HG03159 (cell line): ENCODE results near the gene PAQR5.

Experiments used
- ATAC-seq: cut with Tn5 transposase; IDR thresholded peaks from one replicate; pipeline ENCODE4 v1.9.1; 2021; ENCODE audit warnings: mild to moderate bottlenecking, moderate library complexity; ENCODE audit not compliant: unreplicated experiment

The PAQR5 gene

DNA sequence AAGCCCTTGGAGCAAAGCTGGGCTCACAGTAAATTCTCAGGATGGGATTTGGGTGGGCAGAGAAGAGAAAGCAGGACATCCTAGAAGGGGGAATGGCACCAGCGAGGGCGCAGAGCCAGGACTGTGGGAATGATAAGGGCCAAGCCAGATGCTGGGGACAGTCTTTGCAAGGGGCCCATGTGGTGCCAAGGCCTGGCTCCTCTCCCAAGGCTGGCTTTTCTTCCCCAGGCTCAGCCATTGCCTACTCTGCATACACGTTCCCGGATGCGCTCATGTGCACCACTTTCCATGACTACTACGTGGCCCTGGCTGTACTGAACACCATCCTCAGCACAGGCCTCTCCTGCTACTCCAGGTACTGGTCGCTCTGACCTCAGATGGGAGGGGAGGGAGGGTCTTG, 90.7 kb downstream of the PAQR5 start:
- ATAC-seq, result no peak

DNA sequence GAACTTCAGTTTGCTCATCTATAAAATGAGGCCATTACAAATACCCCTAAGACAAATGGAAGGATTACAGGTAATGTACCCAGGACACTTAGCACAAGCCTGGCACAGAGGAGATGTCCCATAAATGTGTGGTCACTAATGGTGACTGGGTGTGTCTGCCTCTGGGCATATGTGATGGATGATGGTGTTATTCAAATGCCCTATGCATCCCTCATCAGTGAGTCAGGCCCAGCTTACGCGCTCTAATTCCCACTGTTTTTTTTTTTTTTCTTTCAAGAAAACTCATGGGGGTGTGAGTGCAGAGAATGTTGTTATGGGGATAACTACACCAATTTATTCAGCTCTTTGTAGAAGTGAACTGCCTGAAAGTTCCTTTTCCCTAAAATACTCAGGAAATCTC, 91.9 kb downstream of the PAQR5 start:
- no peak for ATAC-seq

DNA sequence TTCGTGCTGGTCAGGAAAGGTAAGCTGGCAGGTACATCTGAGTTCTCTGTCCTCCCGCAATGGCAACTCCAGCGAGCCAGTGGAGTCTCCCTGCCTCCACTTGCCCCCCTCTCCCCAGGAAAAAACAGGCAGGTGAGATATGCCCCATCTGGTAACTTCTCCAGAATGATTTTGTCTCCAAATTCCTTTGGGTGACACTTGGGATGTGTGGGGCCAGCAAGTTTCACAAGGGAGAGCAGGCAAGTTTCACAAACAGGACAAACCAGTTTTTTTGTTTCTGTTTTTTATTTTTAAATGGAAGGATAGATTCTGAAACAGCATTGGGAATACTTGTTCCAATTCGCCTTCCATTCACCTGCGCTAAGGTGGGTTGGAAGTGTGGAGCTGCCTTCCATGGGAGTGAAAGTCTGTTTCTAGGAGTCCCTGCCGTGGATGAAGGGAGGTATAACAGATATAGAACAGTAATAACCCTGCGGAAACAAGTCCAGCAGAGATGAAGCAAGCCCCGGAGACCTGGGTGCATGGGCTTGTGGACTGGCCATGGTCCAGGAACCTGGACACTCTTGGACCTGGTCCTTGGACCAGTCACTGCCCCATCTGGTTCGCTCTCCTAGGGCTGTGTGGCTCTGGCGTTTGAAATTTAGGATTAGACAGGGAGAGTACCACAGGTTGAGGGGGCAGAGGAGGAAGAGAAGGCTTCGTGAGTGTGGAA, 92.5 kb downstream of the PAQR5 start:
- ATAC-seq, result no peak

DNA sequence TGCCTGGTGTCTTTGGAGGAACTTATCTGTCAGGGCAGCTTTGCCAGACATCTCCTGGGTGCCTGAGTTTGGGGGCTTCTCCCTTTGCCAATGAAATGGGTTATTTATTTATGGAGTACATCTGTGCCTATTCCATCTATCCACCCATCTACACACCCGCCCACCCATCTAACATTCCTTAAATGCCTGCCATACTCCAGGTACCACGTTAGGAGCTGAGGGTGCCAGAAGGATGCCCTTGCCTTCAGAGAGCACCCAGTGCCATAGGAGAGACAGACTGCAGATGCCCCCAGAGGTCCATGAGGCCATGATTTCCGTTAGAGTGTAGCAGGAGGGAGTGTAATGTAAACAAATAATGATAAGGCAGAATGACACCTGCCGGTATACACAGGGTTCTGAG, 93.6 kb downstream of the PAQR5 start:
- no peak for ATAC-seq

DNA sequence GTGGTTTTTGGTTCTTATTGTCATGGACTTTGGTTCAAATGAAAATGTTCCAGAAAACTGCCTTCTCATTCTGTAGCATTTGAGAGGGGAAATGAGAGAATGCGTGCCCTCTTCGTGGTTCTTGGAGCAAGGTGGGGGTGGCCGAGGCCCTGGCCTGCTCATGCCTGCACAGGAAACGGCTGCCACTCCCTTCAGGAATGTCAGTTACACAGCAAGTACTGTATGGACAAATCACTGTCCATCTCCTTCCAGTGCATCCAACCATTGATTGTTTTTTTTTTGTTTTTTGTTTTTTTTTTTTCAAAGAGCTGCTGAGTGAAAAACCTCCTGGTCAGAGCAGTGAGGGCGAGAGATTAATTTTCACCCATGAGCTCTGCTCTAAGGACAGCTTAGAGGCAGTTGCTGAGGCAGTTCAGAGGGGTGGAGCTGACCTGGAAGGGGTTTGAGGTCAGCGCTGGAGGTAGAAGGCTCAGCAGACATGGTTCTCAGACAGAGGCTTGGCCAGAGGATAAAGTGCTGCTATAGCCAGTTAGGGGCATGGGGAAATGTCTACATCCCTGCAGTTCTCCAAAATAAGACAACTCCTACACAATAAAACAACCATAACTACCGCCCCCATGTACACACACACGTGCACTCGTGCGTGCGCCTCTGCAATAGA, 95.2 kb downstream of the PAQR5 start:
- ATAC-seq, result no peak

DNA sequence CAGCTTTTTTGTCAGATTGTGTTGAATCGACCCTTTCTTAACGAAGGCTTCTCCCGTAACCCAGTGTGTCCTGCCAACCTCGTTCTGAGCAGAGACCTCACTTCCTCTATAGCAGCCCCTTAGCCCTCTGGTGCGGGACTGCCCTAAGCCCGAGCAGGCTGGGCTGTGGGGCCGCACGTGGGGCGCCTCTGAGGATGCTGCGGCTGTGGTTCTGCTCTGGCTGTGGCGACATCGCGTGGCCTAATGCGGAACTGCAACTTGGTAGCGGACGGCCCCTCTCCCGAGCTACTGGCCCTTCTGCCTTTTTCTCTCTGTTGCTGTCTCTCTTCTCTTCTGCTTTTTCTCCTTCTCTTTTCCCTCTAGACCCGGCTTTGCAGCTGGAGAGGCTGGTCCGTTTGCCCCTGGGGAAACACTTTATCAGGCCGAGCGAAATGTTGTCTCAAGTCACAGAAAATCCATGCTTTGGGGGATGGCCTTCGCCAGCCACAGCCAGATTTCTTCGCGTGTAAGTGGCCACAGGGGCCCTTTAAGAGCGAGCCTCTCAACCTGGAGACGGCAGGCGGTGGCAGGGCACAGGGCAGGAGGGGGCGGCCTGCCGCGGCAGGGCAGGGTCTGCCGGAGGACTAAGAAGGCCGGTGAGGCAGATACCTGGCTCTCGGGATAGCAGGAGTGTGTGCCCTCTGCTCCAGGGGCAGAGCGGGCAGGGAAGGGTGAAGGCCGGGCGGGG, 96.0 kb downstream of the PAQR5 start:
- peak; percentile 72 for ATAC-seq

DNA sequence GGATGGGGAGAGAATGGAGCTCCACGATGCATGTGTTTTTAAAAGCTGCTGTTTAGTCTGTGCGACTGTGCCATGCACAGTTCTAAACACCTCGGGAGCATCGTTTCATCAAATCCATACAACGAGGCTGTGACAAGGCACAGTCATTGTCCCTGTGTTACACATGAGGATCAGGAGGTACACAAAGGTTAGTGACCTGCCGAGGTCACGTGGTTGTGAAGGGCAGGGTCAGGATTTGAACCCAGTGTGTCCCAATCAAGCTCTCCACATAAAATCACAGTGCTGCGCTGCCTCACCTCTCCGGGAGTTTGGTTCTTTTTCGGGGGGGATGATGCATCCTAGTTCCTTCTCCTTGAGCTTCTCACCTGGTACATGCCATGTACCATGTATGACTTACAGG, 96.7 kb downstream of the PAQR5 start:
- no peak for ATAC-seq

DNA sequence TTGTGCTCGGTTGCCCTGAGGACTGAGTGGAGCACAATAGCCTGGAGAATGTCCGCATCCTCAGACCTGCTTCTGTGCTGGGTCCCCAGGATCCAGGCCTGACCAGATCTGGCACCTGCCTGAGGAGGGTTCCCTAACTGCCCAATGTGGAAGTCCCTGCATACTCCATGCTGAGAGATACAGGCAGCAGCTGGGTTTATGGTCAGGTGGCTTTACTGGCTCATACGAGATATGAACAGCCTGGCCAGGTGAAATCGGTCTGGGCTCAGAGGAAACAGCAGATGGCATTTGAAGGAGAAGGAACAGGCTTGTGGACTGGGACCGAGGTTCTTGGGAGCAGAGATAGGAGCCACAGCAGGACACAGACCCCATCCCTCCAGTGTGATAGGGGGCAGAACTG, 97.3 kb downstream of the PAQR5 start:
- no peak for ATAC-seq

DNA sequence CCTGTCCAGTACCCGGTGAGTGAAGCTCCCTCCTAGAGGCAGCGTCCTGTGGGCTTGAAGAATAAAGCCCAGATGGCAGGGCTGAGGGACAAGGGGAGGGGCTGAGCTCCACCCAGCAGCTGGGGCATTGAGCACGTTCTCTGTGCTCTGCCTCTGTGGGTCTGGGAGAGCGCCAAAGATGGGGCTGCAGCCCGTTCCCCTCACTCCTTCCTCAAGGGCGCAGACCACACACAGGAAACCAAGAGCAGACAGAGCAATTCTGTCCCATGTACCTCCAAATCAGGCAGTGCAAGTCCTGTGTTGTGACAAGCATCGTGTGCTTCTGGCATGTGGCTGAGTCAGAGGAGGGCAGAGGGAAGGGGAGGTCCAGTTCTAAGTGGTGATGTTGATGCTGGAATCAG, 99.8 kb downstream of the PAQR5 start:
- ATAC-seq, result no peak

DNA sequence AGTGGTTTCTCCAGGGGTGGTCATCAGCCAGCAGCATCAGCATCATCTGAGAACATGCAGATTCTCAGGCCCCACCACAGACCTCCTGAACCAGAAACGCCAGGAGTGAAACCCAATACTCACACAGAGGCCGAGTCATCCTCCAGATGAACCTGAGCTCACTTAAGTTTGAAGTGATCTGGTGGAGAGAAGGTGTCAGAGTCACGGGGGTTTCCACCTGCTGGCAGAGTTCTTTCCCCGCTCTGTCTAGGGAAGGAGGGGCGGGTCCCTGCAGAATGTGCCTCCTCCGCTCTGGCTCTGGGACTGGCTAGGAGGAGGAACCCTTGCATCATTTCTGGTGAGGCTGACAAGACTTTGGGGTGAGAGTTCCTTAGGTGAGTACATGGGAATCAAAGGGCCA, 102.1 kb downstream of the PAQR5 start:
- no peak for ATAC-seq

DNA sequence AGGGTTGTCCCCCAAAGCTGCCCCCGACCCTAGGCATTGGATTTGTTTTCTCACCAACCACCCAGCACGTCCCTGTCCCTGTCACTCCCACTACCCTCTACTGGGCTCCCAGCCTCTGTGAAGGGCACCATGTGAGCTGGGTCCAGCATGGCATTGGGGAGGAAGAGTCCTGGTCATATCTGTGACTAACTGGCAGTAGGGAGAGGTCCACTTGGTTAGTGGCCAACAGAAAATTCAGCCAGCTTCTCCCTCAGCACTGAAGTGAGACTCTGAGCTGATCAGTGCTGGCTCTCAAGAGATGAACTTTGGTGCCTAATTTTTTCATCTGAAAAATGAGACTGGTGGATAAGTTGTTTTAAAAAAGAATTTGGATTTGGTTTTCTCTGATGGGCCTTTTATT, 104.1 kb downstream of the PAQR5 start:
- ATAC-seq, result no peak

DNA sequence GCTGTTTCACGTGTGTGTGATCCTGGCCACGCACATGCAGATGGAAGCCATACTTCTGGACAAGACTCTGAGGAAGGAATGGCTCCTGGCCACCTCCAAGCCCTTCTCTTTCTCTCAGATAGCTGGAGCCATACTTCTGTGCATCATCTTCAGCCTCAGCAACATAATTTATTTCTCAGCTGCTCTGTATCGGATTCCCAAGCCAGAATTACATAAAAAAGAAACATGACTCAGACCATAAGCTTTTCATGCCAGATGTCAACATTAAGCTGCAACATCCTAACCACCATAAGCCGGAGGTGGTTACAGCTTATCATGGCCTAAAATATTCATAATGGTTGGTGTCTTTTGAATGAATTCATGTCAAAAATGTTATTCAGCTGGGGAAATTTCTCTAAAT, 104.9 kb downstream of the PAQR5 start:
- ATAC-seq, result no peak

DNA sequence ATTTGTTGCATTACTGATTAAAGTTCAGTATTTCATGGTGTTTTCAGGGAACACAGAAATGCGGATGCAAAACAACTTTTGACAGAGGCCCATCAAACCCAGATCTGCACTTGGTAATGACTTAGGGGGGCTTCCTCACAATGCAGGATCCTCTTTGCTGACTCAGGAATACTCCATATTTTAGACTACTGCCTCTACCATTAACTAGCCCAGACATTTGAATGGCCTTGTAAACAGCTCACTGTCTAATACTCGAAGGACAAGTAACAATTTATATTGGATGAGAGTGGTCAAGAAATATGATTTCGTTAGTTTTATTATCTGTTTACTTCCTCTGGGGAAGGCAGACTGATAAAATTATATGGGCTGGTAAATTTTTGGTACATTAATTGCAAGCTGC, 106.4 kb downstream of the PAQR5 start:
- ATAC-seq, result no peak

DNA sequence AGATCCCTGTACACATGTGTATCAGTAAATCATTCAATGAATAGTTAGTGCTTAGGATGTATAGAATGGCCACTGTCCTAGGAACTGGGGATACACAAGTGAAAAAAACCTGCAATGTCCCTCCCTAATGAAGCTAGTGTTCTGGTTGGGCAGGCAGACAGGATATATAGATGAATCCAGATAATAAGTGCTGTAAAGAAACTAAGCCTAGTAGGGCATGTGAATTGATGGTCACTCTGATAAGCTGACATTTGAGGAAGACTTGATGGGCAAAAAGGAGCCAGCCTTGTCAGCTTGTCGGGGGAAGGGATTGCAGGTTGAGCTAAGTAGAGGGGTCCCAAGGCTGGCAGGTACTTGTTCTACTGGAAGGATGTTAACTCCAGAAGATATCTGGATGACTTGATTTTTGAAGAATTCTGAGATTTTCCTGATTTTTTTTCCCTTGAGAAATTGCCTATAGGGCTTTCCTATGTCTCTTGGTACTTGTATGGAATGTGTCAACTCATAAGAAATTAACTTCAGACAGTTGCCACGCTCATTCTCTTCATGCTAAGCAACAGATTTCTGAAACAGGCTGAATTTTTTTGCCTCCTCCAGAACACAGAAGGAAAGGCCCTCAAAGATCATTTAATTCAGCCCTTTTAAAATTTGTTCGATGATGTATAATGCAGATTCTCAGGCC, 109.1 kb downstream of the PAQR5 start:
- no peak for ATAC-seq

DNA sequence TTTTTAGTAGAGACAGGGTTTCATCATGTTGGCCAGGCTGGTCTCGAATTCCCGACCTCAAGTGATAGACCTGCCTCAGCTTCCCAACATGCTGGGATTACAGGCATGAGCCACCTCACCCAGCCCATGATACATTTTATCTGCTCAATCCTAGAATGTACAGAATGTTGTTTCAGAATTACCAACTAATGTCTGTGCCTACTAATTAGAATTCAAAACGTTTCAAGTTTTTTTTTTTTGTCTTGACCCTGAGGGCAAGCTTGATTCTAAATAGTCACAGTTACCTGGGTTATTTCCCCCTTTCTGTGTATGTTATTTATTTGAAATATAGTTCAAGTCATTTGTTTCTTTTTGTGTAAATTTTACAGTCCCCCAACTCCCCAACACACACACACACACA, 110.1 kb downstream of the PAQR5 start:
- no peak for ATAC-seq

DNA sequence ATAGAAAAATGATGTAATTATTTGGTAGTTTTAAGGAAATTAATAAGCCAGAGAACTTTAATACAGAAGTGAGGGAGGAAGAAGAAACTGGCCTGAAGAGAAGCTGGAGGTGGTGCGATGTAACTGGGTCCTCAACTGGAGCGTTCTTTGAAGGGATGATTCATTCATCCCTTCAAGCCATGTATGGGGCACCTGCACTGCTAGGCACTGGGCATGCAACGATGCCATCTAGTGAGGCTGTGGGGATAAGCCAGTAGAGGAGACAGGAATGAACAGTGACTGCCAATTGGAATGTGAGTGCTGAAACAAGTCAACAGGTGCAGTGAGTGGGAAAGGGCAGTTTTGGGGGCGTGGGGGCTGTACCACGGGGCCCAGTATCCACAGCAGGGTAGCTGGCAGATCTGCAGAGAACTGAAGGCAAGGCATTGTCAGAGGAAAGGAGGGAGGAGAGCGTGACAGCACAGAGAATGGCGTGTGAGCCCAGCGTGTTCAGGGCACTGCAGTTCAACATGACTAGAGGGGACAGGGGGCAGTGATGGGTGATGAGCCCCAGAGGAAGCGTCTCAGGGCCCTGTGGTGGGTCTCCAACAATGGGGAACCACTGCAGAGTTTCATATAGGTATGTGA, 111.6 kb downstream of the PAQR5 start:
- no peak for ATAC-seq

DNA sequence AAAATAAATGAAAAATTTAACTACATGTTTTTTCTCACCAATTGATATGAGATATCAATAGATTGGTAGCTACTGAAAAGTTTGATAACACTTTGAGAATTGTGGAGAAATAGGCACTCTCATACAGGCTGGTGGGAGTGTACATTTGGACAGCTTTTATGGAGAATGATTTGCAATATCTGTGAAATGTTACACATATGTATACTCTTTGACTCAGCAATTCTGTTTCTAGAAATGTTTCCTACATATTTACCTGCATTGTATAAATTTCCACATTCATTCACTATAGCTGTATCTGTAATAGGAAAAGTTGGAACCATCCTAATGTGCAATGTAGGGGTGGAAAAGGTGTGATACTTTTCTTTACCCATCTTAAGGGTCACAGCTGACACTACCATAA, 113.6 kb downstream of the PAQR5 start:
- ATAC-seq, result no peak

DNA sequence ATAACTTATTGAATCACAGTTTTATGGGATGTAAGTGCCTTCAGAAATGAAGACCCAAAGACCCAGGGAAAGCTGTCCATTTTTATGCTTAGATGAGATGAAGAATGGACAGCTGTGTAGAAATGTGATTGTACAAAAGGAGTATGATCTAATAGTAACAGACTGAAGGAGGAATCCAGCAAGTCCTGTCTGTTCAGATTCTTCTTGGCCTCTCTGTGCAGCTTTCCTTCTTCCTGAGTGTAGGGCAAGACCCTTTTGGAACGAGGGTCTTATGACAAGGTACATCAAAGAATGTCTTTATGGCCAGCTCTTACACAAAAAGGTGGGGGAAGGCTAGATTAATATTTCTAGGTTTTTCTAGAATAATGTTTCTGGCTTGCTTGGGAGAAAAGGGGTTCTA, 114.0 kb downstream of the PAQR5 start:
- ATAC-seq, result no peak

DNA sequence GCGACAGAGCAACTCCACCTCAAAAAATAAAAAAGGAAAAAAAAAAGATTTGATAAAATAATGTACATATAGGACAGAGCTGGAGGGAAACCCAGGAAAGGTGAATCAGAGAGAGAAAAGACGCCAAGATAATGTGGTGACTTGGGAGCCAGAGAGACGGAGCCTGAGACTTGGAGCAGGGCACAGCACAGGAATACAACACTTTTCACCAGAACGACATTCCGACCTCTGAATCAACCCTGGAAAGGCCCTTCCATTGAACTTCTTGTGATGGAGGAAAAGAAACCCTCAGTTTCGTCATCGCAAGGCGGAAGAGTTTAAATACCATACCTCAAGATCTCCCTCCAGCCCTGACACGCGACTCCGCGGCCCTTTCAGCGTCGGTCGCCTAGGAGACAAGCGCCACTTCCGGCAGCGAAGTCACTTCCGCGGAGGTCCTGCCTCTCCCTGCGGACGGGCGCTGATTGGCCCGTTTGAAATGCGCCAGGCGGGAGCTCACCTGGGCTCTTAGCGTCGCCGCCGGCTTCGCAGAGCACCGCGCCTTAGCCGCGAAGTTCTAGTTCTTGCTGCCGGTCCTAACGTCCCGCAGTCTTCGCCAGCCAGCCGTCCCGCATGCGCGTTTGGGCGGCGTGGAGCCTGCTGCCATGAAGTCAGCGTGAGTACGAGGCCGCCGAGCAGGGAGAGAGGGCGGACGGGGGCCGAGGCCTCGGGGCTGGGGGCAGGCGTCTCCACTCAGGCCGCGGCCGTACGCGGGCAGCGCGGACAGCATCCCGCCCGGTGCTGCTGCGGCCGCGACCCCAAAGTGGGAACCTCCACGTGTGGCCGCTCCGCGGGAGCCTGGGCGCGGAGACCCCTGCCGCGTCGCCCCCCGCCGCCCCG, 115.3 kb downstream of the PAQR5 start, which contains the start of gene KIF23:
KIF23 (plus strand) TSS at position 528 of the 879 bp plus-strand sequence; CDS start at position 645, 117 bp downstream.
- peak; percentile 92 for ATAC-seq

DNA sequence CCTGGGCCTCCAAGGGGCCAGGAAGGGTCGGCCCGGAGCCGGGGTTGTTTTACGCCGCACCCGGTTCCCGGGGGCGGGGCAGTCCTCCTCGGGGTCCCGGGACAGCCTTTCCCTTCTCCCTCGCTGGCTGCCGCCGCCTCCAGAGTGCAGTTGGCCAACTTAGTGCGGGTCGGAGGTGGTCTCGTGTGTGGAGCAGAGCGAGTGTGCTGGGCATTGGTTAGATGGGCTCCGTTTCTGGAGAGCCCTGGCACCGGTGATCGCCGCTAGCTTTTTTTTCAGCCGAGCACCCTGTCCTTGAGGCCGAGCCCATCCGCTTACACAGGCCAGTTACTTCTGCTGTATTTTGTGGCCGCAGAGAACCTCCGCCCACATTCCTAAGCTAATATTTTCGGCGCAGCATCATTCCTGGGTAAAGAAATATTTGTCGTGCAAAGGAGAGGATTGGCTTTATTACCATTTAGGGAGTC, 116.0 kb downstream of the PAQR5 start:
- ATAC-seq, result peak; percentile 30
